Tibial artery (tissue), 4 donors: ENCODE measurements around the gene REC114.
"Not testable (repeated sequence)": the region's sequence is repeated elsewhere in the genome, so short reads cannot be mapped to it uniquely, and the experiment has no call there.

Source experiments
- DNase-seq, 2 donors: peaks; one replicate each; pipeline ENCODE4 v3.0.0-alpha.2; 2019
- H3K27ac ChIP-seq, 2 donors: fragments of 200-600 bp; sonication (generic) in 1 of 2; 1 replicate in 1 of 2; 2 replicates in 1 of 2; pipeline ENCODE4 v1.5.1; 2018 to 2019; ENCODE audit warnings: mild to moderate bottlenecking in 1 of 2
- H3K27me3 ChIP-seq, 2 donors: fragments of 200-600 bp; sonication (generic) in 1 of 2; one replicate each; pipeline versions ENCODE4 v1.5.1 to v1.6.0; 2016 to 2019
- H3K36me3 ChIP-seq, 3 donors: fragments of 200-600 bp; sonication (generic) in 2 of 3; one replicate each; pipeline ENCODE4 v1.5.1; 2016 to 2019; ENCODE audit warnings: mild to moderate bottlenecking in 2 of 3
- H3K4me1 ChIP-seq, 4 donors: fragments of 200-600 bp; sonication (generic) in 2 of 4; 1 replicate in 3 of 4; 2 replicates in 1 of 4; pipeline ENCODE4 v1.5.1; 2016 to 2019
- H3K4me3 ChIP-seq, 2 donors: fragments of 200-600 bp; sonication (generic) in 1 of 2; 1 replicate in 1 of 2; 2 replicates in 1 of 2; pipeline ENCODE4 v1.5.1; 2018 to 2019; ENCODE audit warnings: mild to moderate bottlenecking in 2 of 2
- H3K9me3 ChIP-seq, 3 donors: fragments of 200-600 bp; sonication (generic) in 1 of 3; one replicate each; pipeline ENCODE4 v1.5.1; 2016 to 2019
- CTCF ChIP-seq, 2 experiments: fragments of 200-600 bp in 1 of 2; fragments of 450-650 bp in 1 of 2; IDR thresholded peaks; one replicate each; pipeline ENCODE4 v1.5.1; 2017 to 2019; ENCODE audit warnings: antibody characterized with exemption in 2 of 2, mild to moderate bottlenecking in 1 of 2, moderate library complexity in 1 of 2
- intact Hi-C: fragments of 100-400 bp; cut with DNase I; formaldehyde crosslinking; loops from one replicate; pipeline ENCODE4 v1.15.0; 2023; ENCODE audit warnings: low total_unique reads

REC114 gene

GRCh38 chr15:73485372-73485771, 42.4 kb downstream of the REC114 start:
- DNase-seq = no peak
- no peak overlapping the region for H3K4me3 ChIP-seq
- no peak overlapping the region for H3K27ac ChIP-seq
- no peaks in the 10 kb centered on the region for H3K36me3 ChIP-seq
- peaks cover 0 to 7% (median 0%) of the 10 kb centered on the region in 4 donors for H3K4me1 ChIP-seq
- no peak for TF ChIP-seq CTCF (IDR thresholded peaks at IDR 0.05)
- no peaks in the 10 kb centered on the region for H3K27me3 ChIP-seq
- H3K9me3 ChIP-seq = no peaks in the 10 kb centered on the region
- intact Hi-C loops = no loop called here

- H3K4me3 ChIP-seq, H3K9me3 ChIP-seq, DNase-seq, H3K27me3 ChIP-seq, intact Hi-C loops, H3K36me3 ChIP-seq, H3K4me1 ChIP-seq, H3K27ac ChIP-seq: not testable (repeated sequence)
Measured at GRCh38 chr15:73485885-73486284, 42.9 kb downstream of the REC114 start.

- H3K4me3 ChIP-seq = no peak overlapping the region
- peaks cover 0 to 1% (median 0%) of the 10 kb centered on the region in 4 donors for H3K4me1 ChIP-seq
- DNase-seq = no peak
- no peaks in the 10 kb centered on the region for H3K27me3 ChIP-seq
- H3K9me3 ChIP-seq = no peaks in the 10 kb centered on the region
- intact Hi-C loops = no loop called here
- no peak for TF ChIP-seq CTCF (IDR thresholded peaks at IDR 0.05)
- no peaks in the 10 kb centered on the region for H3K36me3 ChIP-seq
- H3K27ac ChIP-seq = no peak overlapping the region
Measured at GRCh38 chr15:73488698-73489097, 45.7 kb downstream of the REC114 start.

GRCh38 chr15:73493922-73494321, 51.0 kb downstream of the REC114 start:
- Histone ChIP-seq H3K27me3 (no peaks in the 10 kb centered on the region), H3K36me3 (no peaks in the 10 kb centered on the region), H3K4me3 (no peak overlapping the region), H3K27ac (no peak overlapping the region), H3K9me3 (no peaks in the 10 kb centered on the region), H3K4me1 (peaks cover 0 to 10% (median 0%) of the 10 kb centered on the region in 4 donors)
- no peak for TF ChIP-seq CTCF (IDR thresholded peaks at IDR 0.05)
- intact Hi-C loops = no loop called here
- no peak for DNase-seq

- Histone ChIP-seq H3K27ac (no peak overlapping the region), H3K9me3 (no peaks in the 10 kb centered on the region), H3K27me3 (no peaks in the 10 kb centered on the region), H3K4me1 (peaks cover 0 to 10% (median 0%) of the 10 kb centered on the region in 4 donors), H3K4me3 (no peak overlapping the region), H3K36me3 (no peaks in the 10 kb centered on the region)
- DNase-seq = no peak
- intact Hi-C loops = no loop called here
- no peak for TF ChIP-seq CTCF (IDR thresholded peaks at IDR 0.05)
Measured at GRCh38 chr15:73495181-73495580, 52.2 kb downstream of the REC114 start.

- Histone ChIP-seq H3K4me3 (no peak overlapping the region), H3K4me1 (no peaks in the 10 kb centered on the region), H3K9me3 (no peaks in the 10 kb centered on the region), H3K27ac (no peak overlapping the region), H3K27me3 (no peaks in the 10 kb centered on the region), H3K36me3 (no peaks in the 10 kb centered on the region)
- TF ChIP-seq CTCF (IDR thresholded peaks at IDR 0.05) = no peak
- intact Hi-C loops = no loop called here
- no peak for DNase-seq
Measured at GRCh38 chr15:73500696-73501095, 57.7 kb downstream of the REC114 start.
